Measurements from ENCODE around the gene PACSIN2. TPM values are rescaled to one million over a fixed set of nuclear protein-coding genes. Genes with fewer than 3 reads are reported as not detected.
"Not testable (repeated sequence)": the region's sequence is repeated elsewhere in the genome, so short reads cannot be mapped to it uniquely, and the experiment has no call there.

Gene PACSIN2
- total RNA-seq, 1 donor = 59.5 TPM

GRCh38 chr22:43013355-43014315, 1.3 kb downstream of the PACSIN2 start:
- peak; percentile 17 to 61 (median 45) for DNase-seq (ENCODE audit: low read depth in 2 of 3, low spot score in 2 of 3)

GRCh38 chr22:43012390-43012789, 2.6 kb downstream of the PACSIN2 start:
- DNase-seq (ENCODE audit: low read depth in 2 of 3, low spot score in 2 of 3) = no peak

GRCh38 chr22:43011079-43011478, 3.9 kb downstream of the PACSIN2 start:
- DNase-seq (ENCODE audit: low read depth in 2 of 3, low spot score in 2 of 3) = no peak

GRCh38 chr22:43009444-43009843, 5.5 kb downstream of the PACSIN2 start:
- no peak for DNase-seq (ENCODE audit: low read depth in 2 of 3, low spot score in 2 of 3)

DNA sequence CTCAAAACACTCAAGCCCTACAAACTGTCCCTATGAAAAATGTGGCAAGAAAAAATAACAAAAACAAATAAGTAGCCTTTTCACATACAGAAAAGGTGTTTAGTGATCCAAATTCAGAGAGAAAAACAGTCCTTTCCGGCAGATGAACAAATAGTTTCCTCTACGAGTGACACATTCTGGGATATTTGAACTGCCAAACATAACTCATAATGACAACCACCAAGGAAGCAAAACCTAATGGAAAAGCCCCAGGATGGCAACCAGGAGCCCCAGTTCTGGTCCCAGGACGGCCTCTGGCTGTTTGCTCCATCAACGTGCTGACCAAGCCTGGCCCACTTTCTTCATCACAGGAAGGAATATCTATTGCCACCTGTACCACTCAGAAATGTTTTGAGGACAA, 6.0 kb downstream of the PACSIN2 start:
- no peak for DNase-seq (ENCODE audit: low read depth in 2 of 3, low spot score in 2 of 3)

- DNase-seq (ENCODE audit: low read depth in 2 of 3, low spot score in 2 of 3) = no peak
Observed at GRCh38 chr22:43008509-43008908, 6.4 kb downstream of the PACSIN2 start.

DNA sequence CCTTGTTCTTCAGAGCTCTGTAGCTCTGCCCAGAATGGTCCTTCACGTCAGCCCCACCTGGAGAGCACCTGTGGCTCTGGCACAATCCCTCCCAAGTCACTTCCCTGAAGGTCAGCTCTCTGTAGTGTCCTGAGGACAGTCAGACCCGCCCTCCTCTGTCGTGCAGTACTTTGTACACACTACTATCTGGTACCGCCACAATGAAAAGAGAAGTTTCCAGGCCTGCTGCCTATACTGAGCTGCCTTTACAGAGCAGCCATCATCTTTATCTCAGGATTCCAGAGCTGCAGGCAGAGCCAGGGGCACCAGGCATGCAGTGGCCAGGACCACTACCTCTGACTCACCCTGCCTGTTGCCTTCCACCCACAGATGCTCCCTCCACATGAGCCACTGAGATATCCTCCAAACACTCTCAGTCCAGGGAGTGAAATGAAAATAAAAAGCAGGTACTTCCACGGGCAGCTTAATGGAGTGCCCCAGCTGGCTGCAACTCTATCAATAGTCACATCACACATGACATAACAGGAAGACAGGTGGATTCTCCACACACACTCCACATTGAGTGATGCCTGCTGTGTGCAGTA, 7.3 kb downstream of the PACSIN2 start:
- peak in 2 of 3 donors; percentile 56 to 69 for DNase-seq (ENCODE audit: low read depth in 2 of 3, low spot score in 2 of 3)

- DNase-seq (ENCODE audit: low read depth in 2 of 3, low spot score in 2 of 3) = no peak
Observed at GRCh38 chr22:43006753-43007152, 8.2 kb downstream of the PACSIN2 start.

GRCh38 chr22:43006016-43006505, 8.9 kb downstream of the PACSIN2 start:
- DNase-seq (ENCODE audit: low read depth in 2 of 3, low spot score in 2 of 3) = no peak

GRCh38 chr22:43005106-43005505, 9.8 kb downstream of the PACSIN2 start:
- DNase-seq (ENCODE audit: low read depth in 2 of 3, low spot score in 2 of 3) = no peak

- peak in 2 of 3 donors; percentile 56 to 59 for DNase-seq (ENCODE audit: low read depth in 2 of 3, low spot score in 2 of 3)
Observed at GRCh38 chr22:43004362-43005035, 10.4 kb downstream of the PACSIN2 start.

- no peak for DNase-seq (ENCODE audit: low read depth in 2 of 3, low spot score in 2 of 3)
Observed at GRCh38 chr22:43002202-43002586, 12.8 kb downstream of the PACSIN2 start.

DNA sequence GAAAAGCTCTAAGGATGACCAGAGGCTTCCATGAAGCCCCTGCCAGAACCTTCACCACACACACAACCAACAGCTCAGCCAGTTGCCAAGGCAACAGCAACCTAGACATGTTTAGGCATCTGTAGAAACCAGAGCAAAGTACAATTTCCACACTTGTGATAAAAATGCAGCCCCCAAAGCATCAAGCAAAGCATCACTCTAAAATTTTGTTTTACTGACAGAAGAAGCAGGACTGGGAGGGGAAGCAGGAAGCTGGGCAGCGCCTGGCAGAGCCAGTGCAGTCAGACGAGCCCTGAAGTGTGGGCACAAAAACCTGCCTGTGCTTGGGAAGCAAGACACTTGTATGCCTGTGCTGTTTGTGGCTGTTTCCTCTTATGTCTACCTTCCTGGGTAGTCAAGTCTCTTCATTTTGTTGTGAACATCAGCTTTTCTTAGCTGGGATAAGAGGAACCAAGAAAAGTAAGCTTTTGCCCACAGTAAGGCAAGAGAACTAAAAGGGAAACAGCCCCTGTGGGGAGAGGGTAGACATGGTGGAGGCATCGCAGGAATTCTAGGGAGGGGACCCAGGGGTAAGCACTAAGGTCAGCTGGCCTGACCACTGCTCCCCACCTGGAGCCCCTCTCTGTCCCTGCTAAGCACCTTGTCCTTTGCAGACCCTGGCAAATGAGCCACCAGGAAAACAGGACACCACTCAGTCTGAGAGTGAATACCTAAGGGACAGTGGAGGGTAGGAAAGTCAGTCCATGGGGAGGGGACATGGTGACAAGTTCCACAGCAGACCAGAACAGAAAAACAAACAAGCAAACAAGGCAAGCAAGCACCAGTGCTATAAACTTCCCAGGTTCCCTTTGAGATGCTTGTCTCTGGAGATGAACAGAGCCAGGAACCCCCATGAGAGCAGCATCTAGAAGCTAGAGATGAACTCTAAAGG, 13.4 kb downstream of the PACSIN2 start:
- peak in 2 of 3 donors; percentile 20 to 49 for DNase-seq (ENCODE audit: low read depth in 2 of 3, low spot score in 2 of 3)

- peak in 1 of 3 donors; percentile 39 for DNase-seq (ENCODE audit: low read depth in 2 of 3, low spot score in 2 of 3)
Observed at GRCh38 chr22:43000441-43001175, 14.3 kb downstream of the PACSIN2 start.

DNA sequence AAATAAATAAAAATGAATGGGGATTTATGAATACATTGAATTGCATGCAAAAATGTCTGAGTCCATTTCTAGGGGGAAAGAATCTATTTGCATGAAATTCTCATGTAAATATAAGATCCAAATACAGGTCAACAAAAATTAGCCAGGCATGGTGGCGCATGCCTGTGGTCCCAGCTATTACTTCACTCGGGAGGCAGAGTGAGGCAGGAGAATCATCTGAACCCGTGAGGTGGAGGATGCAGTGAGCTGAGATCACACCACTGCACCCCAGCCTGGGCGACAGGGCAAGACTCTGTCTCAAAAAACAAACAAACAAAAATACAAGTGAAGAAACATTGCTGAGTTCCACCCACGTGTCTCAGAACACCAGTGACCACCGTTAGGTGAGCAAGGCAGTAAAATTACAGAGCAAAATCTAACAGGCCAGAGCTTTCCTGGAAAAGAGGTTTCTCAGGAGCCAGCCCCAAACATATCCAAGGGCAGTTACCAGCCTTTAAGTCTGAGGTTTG, 17.3 kb downstream of the PACSIN2 start:
- no peak for DNase-seq (ENCODE audit: low read depth in 2 of 3, low spot score in 2 of 3)

- DNase-seq (ENCODE audit: low read depth in 2 of 3, low spot score in 2 of 3) = no peak
Observed at GRCh38 chr22:42996646-42997365, 18.1 kb downstream of the PACSIN2 start.

DNA sequence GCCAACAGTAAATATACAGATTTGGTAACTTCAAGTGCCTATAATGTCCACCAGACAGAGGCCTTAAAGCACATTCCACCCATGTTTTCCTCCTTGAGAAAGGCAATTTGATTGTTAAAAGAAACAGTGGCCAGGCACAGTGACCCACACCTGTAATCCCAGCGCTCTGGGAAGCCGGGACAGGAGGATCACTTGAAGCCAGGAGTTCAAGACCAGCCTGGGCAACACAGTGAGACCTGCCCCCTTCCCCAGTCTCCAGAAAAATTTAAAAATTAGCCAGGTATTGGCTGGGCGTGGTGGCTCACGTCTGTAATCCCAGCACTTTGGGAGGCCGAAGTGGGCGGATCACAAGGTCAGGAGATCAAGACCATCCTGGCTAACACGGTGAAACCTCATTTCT, 19.3 kb downstream of the PACSIN2 start:
- DNase-seq (ENCODE audit: low read depth in 2 of 3, low spot score in 2 of 3) = not testable (repeated sequence)

DNA sequence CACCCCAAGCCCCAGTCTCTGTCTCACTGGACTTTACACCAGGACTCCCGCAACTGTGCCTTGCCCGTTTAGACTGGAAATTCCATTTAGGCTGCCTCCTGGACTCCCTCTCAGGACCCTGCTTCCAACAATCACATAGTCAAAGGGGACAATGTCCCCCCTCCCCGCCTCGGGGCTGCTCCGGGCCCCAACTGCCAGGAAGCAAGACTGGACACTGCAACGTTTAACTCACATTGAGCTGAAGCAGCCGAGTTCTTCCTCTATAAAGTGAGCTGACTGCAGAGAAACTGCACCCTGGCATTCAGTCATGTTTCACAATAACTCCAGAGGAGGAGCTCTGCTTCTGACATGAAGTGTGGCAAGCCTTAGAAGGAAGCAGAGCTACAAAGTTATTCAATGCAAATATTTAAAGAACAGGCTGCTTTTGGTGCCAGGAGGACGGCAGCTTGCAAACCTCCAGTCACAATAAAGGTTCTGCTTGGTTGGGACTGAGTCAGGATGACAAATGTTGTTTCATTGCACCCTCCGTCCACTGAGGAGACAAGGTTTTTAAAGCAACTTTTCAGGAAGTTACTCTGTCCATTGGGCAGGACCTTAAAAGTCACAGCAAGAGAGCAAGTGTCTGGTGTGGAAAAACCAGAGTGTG, 19.9 kb downstream of the PACSIN2 start:
- peak in 2 of 3 donors; percentile 33 to 68 for DNase-seq (ENCODE audit: low read depth in 2 of 3, low spot score in 2 of 3)

Measured in hematopoietic multipotent progenitor cell (in vitro differentiated cells).